Measurements from ENCODE around the gene RAB3IP.

The RAB3IP gene

DNA sequence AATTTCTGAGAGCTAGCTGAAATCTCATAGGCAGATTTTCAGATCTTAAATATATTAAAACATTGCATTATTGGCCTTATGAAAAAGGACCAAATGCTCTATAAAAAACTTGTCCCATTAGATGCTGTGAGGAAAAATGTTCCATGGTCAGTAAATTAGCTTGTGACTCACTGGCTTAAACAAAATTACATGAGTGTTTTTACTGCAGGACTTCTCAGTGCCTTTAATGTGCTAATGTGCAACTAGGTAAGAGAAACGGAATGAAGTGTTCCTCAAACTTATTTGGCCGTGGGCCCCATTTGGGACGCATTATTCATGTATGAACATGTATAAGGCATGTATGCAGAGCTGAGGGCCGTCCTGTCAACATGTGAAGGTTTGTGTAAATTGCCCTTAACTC is 128.0 kb downstream of the RAB3IP start:
- Histone ChIP-seq H3K4me1 (ENCODE audit: insufficient read depth, low read length) (no peaks in the 10 kb centered on the region), H3K79me2 (ENCODE audit: insufficient read depth, low read length) (no peaks in the 10 kb centered on the region), H3K27me3 (ENCODE audit: insufficient read depth, low read length, poor library complexity) (no peaks in the 10 kb centered on the region), H3K36me3 (ENCODE audit: insufficient read depth, low read length) (no peaks in the 10 kb centered on the region), H3K4me3 (ENCODE audit: low read depth in 1 of 2, low read length in 2 of 2) (no peak overlapping the region), H3K4me2 (ENCODE audit: insufficient read depth, low read length) (no peak overlapping the region), H3K27ac (ENCODE audit: low read length) (no peak overlapping the region), H4K20me1 (ENCODE audit: insufficient read depth, low read length) (no peaks in the 10 kb centered on the region), H3K9ac (ENCODE audit: low read depth, low read length) (no peak overlapping the region), H2AFZ (ENCODE audit: low read depth, low read length) (no peak overlapping the region), H3K9me3 (ENCODE audit: insufficient read depth, low read length, severe bottlenecking) (no peaks in the 10 kb centered on the region)
- TF ChIP-seq, protein P1, sequence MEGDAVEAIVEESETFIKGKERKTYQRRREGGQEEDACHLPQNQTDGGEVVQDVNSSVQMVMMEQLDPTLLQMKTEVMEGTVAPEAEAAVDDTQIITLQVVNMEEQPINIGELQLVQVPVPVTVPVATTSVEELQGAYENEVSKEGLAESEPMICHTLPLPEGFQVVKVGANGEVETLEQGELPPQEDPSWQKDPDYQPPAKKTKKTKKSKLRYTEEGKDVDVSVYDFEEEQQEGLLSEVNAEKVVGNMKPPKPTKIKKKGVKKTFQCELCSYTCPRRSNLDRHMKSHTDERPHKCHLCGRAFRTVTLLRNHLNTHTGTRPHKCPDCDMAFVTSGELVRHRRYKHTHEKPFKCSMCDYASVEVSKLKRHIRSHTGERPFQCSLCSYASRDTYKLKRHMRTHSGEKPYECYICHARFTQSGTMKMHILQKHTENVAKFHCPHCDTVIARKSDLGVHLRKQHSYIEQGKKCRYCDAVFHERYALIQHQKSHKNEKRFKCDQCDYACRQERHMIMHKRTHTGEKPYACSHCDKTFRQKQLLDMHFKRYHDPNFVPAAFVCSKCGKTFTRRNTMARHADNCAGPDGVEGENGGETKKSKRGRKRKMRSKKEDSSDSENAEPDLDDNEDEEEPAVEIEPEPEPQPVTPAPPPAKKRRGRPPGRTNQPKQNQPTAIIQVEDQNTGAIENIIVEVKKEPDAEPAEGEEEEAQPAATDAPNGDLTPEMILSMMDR (IDR thresholded peaks at IDR 0.05; ENCODE audit: borderline replicate concordance, extremely low read depth, low read length, poor library complexity, severe bottlenecking), result no peak
- TF ChIP-seq EZH2 (IDR thresholded peaks at IDR 0.05; ENCODE audit: borderline replicate concordance, low read depth, low read length, severe bottlenecking), result no peak
- DNase-seq, result no peak
- no peak for ATAC-seq (ENCODE audit: insufficient read depth, low read depth)

DNA sequence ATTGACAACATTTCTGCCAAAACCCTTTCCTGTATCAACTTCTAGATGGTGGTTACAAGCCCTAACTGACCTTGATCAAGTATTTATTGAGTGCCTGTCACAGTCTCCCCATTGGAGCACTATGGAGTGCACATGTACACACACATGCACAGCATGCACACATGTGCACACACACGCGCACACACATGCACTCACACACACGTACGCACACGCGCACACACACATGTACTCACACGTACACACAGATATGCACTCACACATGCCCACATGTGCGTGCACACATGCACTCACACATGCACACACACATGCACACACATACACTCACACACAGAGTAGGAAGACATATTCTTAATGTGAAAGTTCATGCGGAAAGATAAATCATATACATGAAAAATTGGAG is 130.0 kb downstream of the RAB3IP start:
- H3K9me3 ChIP-seq (ENCODE audit: insufficient read depth, low read length, severe bottlenecking), result no peaks in the 10 kb centered on the region
- H3K4me1 ChIP-seq (ENCODE audit: insufficient read depth, low read length), result no peaks in the 10 kb centered on the region
- H3K4me3 ChIP-seq (ENCODE audit: low read depth in 1 of 2, low read length in 2 of 2), result no peak overlapping the region
- no peaks in the 10 kb centered on the region for H3K27me3 ChIP-seq (ENCODE audit: insufficient read depth, low read length, poor library complexity)
- DNase-seq (no peak), ATAC-seq (ENCODE audit: insufficient read depth, low read depth) (no peak)
- no peak overlapping the region for H3K4me2 ChIP-seq (ENCODE audit: insufficient read depth, low read length)
- no peak overlapping the region for H2AFZ ChIP-seq (ENCODE audit: low read depth, low read length)
- H3K79me2 ChIP-seq (ENCODE audit: insufficient read depth, low read length), result no peaks in the 10 kb centered on the region
- H3K9ac ChIP-seq (ENCODE audit: low read depth, low read length), result no peak overlapping the region
- no peaks in the 10 kb centered on the region for H3K36me3 ChIP-seq (ENCODE audit: insufficient read depth, low read length)
- no peak for TF ChIP-seq EZH2 (IDR thresholded peaks at IDR 0.05; ENCODE audit: borderline replicate concordance, low read depth, low read length, severe bottlenecking)
- TF ChIP-seq, protein P1 (IDR thresholded peaks at IDR 0.05; ENCODE audit: borderline replicate concordance, extremely low read depth, low read length, poor library complexity, severe bottlenecking), result no peak
- no peaks in the 10 kb centered on the region for H4K20me1 ChIP-seq (ENCODE audit: insufficient read depth, low read length)
- no peak overlapping the region for H3K27ac ChIP-seq (ENCODE audit: low read length)

DNA sequence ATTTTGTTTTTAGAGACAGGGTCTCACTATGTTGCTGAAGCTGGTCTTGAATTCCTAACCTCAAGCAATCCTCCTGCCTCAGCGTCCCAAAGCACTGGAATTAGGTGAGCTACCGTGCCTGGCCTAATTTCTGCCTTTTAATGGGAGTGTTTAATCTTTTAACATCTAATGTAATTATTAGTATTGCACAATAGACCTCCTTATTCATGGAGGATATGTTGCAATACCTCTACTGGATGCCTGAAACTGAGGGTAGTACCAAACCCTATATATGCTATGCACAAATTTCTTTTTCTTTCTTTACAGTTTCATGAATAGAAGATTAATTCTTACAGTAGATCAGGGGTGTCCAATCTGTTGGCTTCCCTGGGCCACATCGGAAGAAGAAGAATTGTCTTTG is 134.1 kb downstream of the RAB3IP start:
- no peak for ATAC-seq (ENCODE audit: insufficient read depth, low read depth)
- no peak overlapping the region for H3K4me2 ChIP-seq (ENCODE audit: insufficient read depth, low read length)
- H3K27ac ChIP-seq (ENCODE audit: low read length), result no peak overlapping the region
- H3K79me2 ChIP-seq (ENCODE audit: insufficient read depth, low read length), result no peaks in the 10 kb centered on the region
- no peaks in the 10 kb centered on the region for H3K9me3 ChIP-seq (ENCODE audit: insufficient read depth, low read length, severe bottlenecking)
- no peaks in the 10 kb centered on the region for H3K4me1 ChIP-seq (ENCODE audit: insufficient read depth, low read length)
- H3K36me3 ChIP-seq (ENCODE audit: insufficient read depth, low read length), result no peaks in the 10 kb centered on the region
- no peak overlapping the region for H2AFZ ChIP-seq (ENCODE audit: low read depth, low read length)
- H3K27me3 ChIP-seq (ENCODE audit: insufficient read depth, low read length, poor library complexity), result no peaks in the 10 kb centered on the region
- no peak overlapping the region for H3K4me3 ChIP-seq (ENCODE audit: low read depth in 1 of 2, low read length in 2 of 2)
- no peak for DNase-seq
- TF ChIP-seq, protein P1 (IDR thresholded peaks at IDR 0.05; ENCODE audit: borderline replicate concordance, extremely low read depth, low read length, poor library complexity, severe bottlenecking), result no peak
- no peak for TF ChIP-seq EZH2 (IDR thresholded peaks at IDR 0.05; ENCODE audit: borderline replicate concordance, low read depth, low read length, severe bottlenecking)
- H3K9ac ChIP-seq (ENCODE audit: low read depth, low read length), result no peak overlapping the region
- H4K20me1 ChIP-seq (ENCODE audit: insufficient read depth, low read length), result no peaks in the 10 kb centered on the region
